NCI-H1105 treated with DMSO at 0.1 percent for 48 hours (cell line): Measurements from ENCODE around the gene DNAI7.

ENCODE experiments used
- DNase-seq: peaks from one replicate; lab custom pipeline; 2025; lab: John Stamatoyannopoulos, UW

Gene DNAI7

GRCh38 chr12:25184132-25184531, 10.8 kb downstream of the DNAI7 start:
- DNase-seq: no peak

- no peak for DNase-seq
Measured at GRCh38 chr12:25182765-25183164, 12.2 kb downstream of the DNAI7 start.

DNA sequence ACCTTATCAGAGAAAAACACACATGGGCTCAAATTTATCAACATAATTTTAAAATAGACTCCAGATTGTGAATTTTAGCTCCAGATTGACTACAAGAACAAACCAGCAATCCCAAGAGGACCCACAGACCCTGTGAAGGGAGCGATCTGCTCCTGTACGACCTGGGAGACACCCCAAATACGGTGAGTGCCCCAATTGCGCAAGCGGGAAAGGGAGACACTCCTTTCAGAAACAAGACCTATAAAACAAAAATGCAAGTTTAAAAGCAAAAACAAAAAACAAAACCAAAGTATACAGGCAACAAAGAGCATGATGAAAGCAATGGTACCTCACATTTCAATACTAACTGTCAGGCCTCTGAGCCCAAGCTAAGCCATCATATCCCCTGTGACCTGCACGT, 32.1 kb downstream of the DNAI7 start:
- DNase-seq: no peak

DNA sequence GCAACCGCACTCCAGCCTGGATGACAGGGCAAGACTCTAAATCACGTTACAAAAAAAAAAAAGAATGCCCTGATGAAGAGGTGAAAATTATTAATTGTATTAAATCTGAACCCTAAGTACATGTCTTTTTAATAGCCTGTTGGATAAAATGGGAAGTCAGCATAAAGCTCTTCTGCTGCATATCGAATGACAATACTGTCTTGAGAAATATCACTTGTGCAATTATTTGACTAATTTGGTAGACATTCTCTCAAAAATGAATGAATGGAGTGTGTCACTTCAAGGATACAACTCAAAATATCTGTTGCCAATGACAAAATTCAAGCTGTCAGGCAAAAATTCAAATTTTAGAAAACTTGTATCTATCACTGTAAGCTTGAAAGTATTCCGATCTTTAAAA, 38.9 kb downstream of the DNAI7 start:
- DNase-seq: no peak

- peak; percentile 29 for DNase-seq
Measured at GRCh38 chr12:25155022-25155576, 39.9 kb downstream of the DNAI7 start.

DNA sequence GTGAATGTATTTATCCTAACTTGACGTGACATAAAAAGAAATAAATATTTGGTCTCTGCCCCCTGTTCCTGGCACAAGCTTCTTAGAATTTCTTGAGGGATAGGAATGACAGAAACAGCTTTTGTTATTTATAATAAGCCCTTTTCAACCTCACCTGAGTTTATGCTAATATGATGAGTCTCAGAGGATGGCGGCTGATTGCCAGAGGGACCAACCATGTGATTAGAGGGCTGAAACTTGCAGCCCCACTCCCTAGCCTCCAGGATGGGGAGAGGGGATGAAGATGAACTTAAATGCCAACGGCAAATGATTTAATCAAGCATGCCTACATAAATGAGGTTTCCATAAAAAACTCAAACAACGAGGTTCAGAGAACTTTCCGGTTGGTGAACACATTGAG, 42.9 kb downstream of the DNAI7 start:
- no peak for DNase-seq

- no peak for DNase-seq
Measured at GRCh38 chr12:25151476-25151875, 43.5 kb downstream of the DNAI7 start.

DNA sequence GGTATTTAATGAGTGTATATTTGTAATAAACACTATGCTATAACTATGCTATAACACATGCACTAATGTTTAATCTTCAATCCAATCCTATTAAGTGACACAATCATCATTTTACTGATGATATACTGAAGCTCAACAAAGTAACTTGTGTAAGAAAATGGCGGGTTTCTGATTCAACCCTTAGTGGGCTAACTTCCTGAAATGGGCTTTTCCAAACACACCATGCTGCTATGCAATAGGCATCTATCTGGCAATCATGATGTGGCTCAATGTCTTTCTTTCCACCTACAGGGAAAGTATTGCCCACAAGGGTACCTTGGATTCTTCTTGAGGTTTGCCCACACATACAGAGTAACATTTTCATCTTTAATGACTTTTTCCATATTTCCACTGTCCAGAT, 48.3 kb downstream of the DNAI7 start:
- no peak for DNase-seq

DNA sequence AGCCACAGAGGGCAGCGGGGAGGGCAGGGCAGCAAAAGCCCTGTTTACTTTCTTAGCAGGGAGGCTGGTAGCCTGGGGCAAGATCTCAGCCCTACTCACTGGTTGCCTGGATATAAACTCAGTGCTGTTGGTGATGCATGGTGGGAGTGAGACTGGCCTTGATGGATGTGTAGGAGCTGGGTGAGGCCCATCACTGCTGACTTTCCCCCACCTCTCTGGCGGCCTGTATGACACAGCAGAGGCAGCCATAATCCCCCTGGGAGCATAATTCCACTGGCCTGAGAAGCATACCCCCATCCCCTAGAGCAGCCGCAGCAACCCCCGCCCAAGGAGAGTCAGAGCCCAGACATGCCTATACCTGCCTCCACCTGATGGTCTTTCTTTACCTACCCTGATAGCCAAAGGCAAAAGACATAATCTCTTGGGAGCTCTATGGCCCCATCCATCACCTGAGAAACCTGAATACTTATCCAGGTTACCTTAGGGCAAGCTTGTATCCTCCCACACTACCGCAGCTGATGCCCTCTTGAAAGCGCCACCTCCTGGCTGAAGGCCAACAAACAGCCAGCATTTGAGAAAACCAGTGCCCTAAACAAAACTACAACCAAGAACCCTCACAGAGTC, 59.3 kb downstream of the DNAI7 start:
- DNase-seq: peak; percentile 35

GRCh38 chr12:25131270-25131669, 63.7 kb downstream of the DNAI7 start:
- DNase-seq: no peak

DNA sequence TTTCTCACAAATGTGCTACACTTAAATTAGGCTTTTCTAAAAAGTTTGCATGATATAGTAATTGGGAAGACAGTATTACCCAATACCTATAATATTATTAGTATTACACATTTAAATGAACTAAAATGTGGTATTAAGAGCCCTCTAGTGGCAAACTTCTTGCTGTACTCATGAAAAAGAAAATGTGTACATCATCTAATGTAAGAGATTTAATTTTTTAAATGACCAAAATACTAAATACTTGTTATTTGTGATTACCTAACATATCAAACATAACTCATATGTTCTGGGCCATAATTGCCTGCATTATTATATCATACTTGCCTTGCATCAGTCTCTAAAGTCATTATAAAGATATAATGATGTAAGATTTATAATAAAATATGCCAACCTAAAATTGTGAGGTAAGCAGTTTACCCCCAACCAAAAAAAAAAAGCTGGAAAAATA, 64.2 kb downstream of the DNAI7 start:
- DNase-seq: peak; percentile 72

DNA sequence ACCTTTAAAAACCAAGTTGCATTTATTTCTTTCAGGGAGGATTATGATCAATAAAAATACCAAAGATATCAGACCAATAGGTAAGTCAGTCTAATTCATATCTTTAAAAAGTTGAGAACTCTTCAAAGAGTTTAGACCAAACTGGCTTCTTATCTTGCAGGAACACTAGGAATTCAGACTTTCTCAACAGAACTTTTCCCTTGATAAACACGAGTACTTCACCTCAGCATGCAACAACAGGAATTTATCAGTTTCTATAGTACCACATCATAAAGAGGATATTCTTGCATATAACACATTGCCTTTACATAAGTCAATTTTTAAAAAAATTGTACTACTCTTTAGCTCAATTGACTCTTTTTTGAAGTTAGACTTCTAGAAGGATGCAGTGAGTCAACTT, 68.2 kb downstream of the DNAI7 start:
- DNase-seq: no peak

DNA sequence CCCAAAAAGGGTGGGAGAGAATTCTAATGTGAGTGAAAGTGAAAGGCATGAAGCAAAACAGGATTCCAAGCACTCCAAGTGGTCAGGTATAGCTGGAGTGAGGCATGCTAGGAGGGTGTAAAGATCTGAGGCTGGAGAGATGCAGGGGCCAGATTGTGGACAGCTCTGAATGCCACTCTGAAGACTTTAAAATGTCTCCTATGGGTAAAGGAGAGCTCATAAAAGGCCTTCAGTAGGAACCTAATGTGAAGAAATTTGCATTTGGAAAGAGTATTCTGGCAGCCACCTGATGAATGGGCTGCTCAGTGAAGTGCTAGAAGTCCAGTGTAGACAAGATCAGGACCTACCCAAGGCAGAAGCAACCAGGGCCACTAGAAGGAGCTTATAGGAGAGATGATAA, 68.9 kb downstream of the DNAI7 start:
- DNase-seq: no peak

DNA sequence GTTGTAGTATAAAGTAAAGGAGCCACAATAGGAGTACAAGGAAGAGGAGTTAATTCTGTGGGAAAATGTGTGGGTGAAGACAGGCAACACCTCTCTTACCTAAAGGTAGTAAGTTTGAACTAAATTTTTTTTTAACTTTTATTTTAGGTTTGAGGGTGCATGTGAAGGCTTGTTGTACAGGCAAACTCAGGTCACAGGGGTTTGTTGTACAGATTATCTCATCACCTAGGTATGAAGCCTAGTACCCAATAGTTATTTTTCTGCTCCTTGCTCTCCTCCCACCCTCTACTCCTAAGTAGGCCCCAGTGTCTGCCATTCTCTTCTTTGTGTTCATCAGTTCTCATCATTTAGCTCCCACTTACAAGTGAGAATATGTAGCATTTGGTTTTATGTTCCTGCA, 70.5 kb downstream of the DNAI7 start:
- no peak for DNase-seq

DNA sequence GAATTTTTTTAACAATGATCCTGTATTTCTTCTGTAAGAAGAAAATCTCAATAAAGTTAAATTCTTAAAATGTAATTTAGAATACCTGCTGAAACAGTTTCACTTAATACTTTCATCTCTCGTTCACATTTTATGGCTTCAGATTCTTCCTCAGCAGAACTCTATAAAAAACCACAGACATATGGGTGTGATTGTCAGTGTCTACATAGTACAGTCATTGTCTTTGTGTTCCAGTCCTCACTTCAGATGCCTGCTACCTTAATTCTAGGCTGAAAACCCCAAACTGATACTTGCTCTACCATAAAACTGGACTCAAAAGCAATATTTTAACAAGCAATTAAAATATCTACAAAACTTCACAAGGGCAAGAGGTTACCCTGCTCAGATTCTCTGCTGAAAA, 71.8 kb downstream of the DNAI7 start:
- DNase-seq: no peak

GRCh38 chr12:25121916-25122315, 73.0 kb downstream of the DNAI7 start:
- no peak for DNase-seq

- DNase-seq: no peak
Measured at GRCh38 chr12:25121110-25121509, 73.8 kb downstream of the DNAI7 start.

DNA sequence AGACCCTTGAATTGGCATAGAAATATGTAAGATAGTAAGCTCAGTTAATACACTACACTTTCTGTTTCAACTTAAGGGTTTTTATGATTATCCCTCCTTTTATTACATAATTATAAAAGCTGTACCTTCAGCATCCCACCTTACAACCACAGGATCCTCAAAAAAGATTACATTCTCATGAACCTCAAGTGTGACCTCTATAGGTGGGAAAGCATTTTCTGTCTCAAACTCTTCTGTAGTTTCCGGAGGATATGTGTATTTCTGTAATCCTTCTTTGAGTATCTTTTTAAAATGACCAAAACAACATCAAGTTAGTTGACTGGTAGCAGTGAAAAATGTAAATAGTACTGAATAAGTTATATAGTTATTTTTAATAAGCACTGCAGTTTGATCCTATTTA, 75.9 kb downstream of the DNAI7 start:
- DNase-seq: no peak

DNA sequence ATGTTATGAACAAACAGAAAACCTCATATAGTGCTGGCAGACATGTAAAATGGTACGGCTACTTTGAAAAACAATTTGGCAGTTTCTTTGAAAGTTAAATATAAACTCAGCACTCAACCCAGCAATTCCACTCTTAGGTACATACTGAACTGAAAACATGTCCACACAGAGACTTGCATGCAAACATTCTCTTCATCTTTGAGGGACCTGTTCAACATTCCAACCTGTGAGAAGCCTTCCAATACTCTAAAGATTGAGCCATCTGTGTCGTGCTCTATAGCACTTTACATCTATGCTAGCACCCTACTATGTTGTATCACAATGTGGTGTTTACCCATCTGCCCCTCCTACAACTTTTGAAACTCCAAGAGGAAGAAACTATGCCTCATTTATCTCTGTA, 79.3 kb downstream of the DNAI7 start:
- peak; percentile 49 for DNase-seq

DNA sequence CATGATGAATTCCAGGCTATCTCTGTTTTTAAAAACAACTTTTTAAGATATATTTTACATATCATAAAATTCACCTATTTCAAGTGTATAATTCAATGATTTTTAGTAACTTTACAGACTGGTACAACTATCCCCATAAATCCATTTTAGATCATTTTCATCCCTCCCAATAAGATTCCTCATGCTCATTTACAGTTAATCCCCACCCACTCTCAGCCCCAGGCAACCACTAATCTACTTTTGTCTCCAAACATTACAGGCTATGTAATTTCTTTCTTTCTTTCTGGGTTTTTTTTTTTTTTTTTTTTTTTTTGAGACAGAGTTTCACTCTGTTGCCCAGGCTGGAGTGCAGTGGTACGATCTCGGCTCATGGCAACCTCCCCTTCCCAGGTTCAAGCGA, 81.3 kb downstream of the DNAI7 start:
- DNase-seq: no peak

DNA sequence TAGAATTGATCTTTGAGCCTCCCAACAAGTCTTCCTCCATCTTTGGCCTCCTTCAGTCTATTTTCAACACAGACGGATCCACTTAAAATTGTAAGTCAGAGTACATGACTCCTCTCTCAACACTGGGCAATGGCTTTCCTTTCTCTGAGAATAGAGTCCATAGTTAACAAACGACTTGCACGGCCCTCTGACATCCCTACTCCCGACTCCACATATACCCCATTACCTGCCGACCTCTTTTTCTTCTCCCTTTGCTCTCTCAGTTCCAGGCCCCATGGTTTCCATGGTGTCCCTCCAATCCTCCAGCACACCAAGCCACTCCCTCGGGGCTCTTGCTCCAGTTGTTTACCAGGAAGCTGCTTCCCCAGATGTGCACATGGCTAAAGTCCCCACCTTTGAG, 84.7 kb downstream of the DNAI7 start:
- DNase-seq: no peak

- DNase-seq: no peak
Measured at GRCh38 chr12:25107920-25108319, 87.0 kb downstream of the DNAI7 start.

- no peak for DNase-seq
Measured at GRCh38 chr12:25106818-25107217, 88.1 kb downstream of the DNAI7 start.

DNA sequence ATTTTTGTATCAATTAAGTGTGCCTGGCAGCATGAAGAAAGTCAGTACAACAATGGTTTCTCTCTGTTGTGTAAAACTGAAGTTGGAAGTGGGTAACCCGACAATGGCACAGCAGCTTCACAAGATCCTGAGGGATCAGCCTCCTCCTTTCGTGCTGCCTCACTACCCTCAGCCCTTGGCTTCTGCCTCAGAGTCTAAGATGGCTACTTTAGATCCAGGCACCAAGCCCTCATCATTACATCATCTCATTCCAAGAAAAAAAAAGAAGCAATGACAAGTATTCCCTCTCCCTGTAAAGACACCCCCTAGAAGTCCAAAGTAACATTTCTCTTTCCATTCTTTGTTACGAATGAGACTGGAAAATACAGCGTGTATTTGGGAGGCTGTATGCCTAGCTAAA, 92.6 kb downstream of the DNAI7 start:
- no peak for DNase-seq
